ENCODE measurements around the gene ZNF341.

The ZNF341 gene

DNA sequence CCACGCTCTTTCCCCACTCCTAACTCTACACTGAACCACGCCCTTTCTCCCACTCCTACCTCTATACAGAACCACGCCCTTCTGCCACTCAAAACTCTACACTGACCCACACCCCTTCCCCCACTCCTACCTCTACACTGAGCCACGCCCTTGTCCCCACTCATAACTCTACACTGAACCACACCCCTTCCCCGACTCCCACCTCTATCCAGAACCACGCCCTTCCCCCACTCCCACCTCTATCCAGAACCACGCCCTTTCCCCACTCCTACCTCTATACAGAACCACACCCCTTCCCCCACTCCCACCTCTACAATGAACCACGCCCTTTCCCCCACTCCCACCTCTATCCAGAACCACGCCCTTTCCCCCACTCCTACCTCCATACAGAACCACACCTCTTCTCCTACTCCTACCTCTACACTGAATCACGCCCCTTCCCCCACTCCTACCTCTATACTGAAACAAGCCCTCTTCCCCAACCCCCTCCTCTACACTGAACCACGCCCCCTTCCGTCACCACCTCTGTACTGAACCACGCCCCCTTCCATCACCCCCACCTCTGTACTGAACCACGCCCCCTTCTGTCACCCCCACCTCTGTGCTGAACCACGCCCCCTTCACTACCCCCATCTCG, 21.8 kb upstream of the ZNF341 start:
- Histone ChIP-seq H3K4me3 (ENCODE audit: severe bottlenecking) (no peak overlapping the region), H3K36me3 (ENCODE audit: low read depth) (peaks cover 41% of the 10 kb centered on the region), H3K27me3 (ENCODE audit: insufficient read depth, poor library complexity, severe bottlenecking) (no peaks in the 10 kb centered on the region), H3K9me3 (ENCODE audit: severe bottlenecking) (no peaks in the 10 kb centered on the region), H3K4me1 (ENCODE audit: insufficient read depth, poor library complexity, severe bottlenecking) (no peaks in the 10 kb centered on the region), H3K27ac (ENCODE audit: poor library complexity, severe bottlenecking) (no peak overlapping the region)
- DNase-seq (ENCODE audit: low spot score) (no peak), ATAC-seq (ENCODE audit: low read depth) (peak; percentile 32; the same call in 2 of the 3 replicates)
- TF ChIP-seq, protein P1, sequence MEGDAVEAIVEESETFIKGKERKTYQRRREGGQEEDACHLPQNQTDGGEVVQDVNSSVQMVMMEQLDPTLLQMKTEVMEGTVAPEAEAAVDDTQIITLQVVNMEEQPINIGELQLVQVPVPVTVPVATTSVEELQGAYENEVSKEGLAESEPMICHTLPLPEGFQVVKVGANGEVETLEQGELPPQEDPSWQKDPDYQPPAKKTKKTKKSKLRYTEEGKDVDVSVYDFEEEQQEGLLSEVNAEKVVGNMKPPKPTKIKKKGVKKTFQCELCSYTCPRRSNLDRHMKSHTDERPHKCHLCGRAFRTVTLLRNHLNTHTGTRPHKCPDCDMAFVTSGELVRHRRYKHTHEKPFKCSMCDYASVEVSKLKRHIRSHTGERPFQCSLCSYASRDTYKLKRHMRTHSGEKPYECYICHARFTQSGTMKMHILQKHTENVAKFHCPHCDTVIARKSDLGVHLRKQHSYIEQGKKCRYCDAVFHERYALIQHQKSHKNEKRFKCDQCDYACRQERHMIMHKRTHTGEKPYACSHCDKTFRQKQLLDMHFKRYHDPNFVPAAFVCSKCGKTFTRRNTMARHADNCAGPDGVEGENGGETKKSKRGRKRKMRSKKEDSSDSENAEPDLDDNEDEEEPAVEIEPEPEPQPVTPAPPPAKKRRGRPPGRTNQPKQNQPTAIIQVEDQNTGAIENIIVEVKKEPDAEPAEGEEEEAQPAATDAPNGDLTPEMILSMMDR (IDR thresholded peaks at IDR 0.05; ENCODE audit: poor library complexity, severe bottlenecking), result no peak

DNA sequence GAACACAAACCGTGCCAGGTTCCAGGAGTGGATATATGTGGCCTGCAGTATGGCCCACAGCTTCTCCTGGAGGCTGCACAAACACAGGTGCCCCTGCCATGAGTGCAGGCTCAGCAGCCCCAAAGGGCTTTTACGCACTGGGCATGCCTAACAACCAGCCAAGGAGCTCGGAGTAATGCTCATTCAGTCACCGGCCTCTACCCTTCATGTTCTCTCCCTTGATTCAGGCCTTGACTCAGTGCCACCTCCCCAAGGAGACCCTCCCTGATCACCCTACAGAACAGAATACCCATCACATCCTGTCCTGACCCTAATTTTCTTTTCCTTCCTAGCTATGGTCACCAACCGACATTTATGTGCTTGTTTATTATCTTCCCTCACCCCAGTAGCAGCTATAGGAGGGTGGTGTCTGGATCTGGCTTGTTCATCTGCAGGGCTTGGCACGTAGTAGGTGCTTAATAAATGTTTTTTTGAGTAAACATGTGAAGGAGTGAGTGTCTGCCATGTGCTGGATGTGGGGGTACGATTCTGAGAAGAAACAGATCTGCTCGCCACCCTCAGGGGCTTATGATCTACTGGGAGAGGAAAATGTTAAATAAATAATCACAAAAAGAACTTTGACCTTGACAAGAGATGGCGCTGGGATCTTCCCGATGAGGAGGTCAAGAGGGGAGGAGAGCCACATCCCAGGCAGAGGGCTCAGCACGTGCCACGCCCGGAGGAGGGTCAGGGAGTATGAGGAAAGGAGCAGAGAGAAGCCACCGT, 20.9 kb upstream of the ZNF341 start:
- TF ChIP-seq, protein P1 (IDR thresholded peaks at IDR 0.05; ENCODE audit: poor library complexity, severe bottlenecking), result no peak
- no peak for DNase-seq (ENCODE audit: low spot score)
- no peak for ATAC-seq (ENCODE audit: low read depth)
- no peak overlapping the region for H3K4me3 ChIP-seq (ENCODE audit: severe bottlenecking)
- no peaks in the 10 kb centered on the region for H3K4me1 ChIP-seq (ENCODE audit: insufficient read depth, poor library complexity, severe bottlenecking)
- H3K27me3 ChIP-seq (ENCODE audit: insufficient read depth, poor library complexity, severe bottlenecking), result no peaks in the 10 kb centered on the region
- H3K27ac ChIP-seq (ENCODE audit: poor library complexity, severe bottlenecking), result no peak overlapping the region
- peaks cover 41% of the 10 kb centered on the region for H3K36me3 ChIP-seq (ENCODE audit: low read depth)
- no peaks in the 10 kb centered on the region for H3K9me3 ChIP-seq (ENCODE audit: severe bottlenecking)

DNA sequence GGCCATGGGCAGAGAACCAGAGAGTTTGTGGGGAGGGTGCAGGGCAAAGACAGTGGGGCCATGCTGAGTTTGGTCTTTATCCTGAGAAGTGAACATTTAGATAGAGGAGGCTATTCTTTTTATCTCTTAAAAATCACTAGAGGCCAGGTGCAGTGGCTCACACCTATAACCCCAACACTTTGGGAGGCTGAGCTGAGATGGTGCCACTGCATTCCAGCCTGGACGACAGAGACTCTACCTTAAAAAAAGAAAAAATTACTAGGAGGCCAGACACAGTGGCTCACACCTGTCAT, 20.4 kb upstream of the ZNF341 start:
- no peak overlapping the region for H3K27ac ChIP-seq (ENCODE audit: poor library complexity, severe bottlenecking)
- H3K36me3 ChIP-seq (ENCODE audit: low read depth), result peaks cover 41% of the 10 kb centered on the region
- no peak for DNase-seq (ENCODE audit: low spot score)
- H3K9me3 ChIP-seq (ENCODE audit: severe bottlenecking), result no peaks in the 10 kb centered on the region
- TF ChIP-seq, protein P1 (IDR thresholded peaks at IDR 0.05; ENCODE audit: poor library complexity, severe bottlenecking), result no peak
- ATAC-seq (ENCODE audit: low read depth), result no peak
- no peaks in the 10 kb centered on the region for H3K27me3 ChIP-seq (ENCODE audit: insufficient read depth, poor library complexity, severe bottlenecking)
- H3K4me1 ChIP-seq (ENCODE audit: insufficient read depth, poor library complexity, severe bottlenecking), result no peaks in the 10 kb centered on the region
- H3K4me3 ChIP-seq (ENCODE audit: severe bottlenecking), result no peak overlapping the region

DNA sequence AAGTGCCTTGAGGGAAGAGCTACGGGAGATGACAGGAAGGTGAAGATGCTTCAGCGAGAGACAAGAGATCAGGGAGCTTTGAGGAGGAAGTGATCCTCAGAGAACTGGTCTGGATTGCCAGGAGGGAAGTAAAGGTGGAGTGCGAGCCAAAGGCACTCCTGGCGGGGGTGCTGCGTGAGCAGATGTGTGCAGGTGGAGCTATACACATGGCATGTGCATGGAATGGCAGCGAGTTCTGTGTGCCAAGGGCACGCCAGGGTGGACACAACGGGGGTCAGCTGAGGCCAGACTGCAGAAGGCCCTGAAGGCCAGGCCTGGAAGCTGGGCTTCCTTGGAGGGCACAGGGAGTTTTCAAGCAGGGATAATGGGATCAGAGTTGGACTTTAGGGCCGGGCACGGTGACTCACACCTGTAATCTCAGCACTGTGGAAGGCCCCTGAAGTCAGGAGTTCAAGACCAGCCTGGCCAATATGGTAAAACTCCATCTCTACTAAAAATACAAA, 17.9 kb upstream of the ZNF341 start:
- no peak overlapping the region for H3K27ac ChIP-seq (ENCODE audit: poor library complexity, severe bottlenecking)
- peaks cover 27% of the 10 kb centered on the region for H3K36me3 ChIP-seq (ENCODE audit: low read depth)
- H3K4me3 ChIP-seq (ENCODE audit: severe bottlenecking), result no peak overlapping the region
- H3K4me1 ChIP-seq (ENCODE audit: insufficient read depth, poor library complexity, severe bottlenecking), result no peaks in the 10 kb centered on the region
- TF ChIP-seq, protein P1 (IDR thresholded peaks at IDR 0.05; ENCODE audit: poor library complexity, severe bottlenecking), result no peak
- ATAC-seq (ENCODE audit: low read depth), result no peak
- no peaks in the 10 kb centered on the region for H3K27me3 ChIP-seq (ENCODE audit: insufficient read depth, poor library complexity, severe bottlenecking)
- H3K9me3 ChIP-seq (ENCODE audit: severe bottlenecking), result no peaks in the 10 kb centered on the region
- no peak for DNase-seq (ENCODE audit: low spot score)

DNA sequence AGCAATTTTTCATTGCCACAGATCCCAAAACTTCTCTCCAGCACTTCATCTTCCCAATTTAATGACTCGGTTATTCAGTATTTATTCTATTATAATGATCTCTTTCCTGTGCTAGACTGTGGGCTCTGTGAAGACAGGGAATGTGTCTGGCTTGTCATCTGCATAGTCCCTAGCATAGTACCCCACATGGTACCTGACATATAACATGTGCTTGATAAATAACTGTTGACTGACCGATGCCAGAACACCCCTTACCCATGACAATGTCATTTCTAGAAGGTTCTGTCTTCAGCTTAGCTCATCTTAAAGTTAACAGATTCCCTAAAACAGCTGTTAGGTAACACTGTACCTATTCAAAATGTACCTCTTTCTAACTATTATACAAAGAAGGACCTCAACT, 15.3 kb upstream of the ZNF341 start:
- peaks cover 18% of the 10 kb centered on the region for H3K36me3 ChIP-seq (ENCODE audit: low read depth)
- H3K27me3 ChIP-seq (ENCODE audit: insufficient read depth, poor library complexity, severe bottlenecking), result no peaks in the 10 kb centered on the region
- DNase-seq (ENCODE audit: low spot score) (no peak), ATAC-seq (ENCODE audit: low read depth) (no peak)
- H3K9me3 ChIP-seq (ENCODE audit: severe bottlenecking), result no peaks in the 10 kb centered on the region
- no peak overlapping the region for H3K27ac ChIP-seq (ENCODE audit: poor library complexity, severe bottlenecking)
- no peak overlapping the region for H3K4me3 ChIP-seq (ENCODE audit: severe bottlenecking)
- TF ChIP-seq, protein P1 (IDR thresholded peaks at IDR 0.05; ENCODE audit: poor library complexity, severe bottlenecking), result no peak
- no peaks in the 10 kb centered on the region for H3K4me1 ChIP-seq (ENCODE audit: insufficient read depth, poor library complexity, severe bottlenecking)

Data from RWPE2 (cell line).